Lower leg skin (tissue), 4 donors: Measurements from ENCODE around the gene SYT15B. TPM values are rescaled to one million over a fixed set of nuclear protein-coding genes. Genes with fewer than 3 reads are reported as not detected.
"Not testable (repeated sequence)": the region's sequence is repeated elsewhere in the genome, so short reads cannot be mapped to it uniquely, and the experiment has no call there.

ENCODE experiments used
- DNase-seq, 2 donors: peaks; one replicate each; pipeline ENCODE4 v3.0.0-alpha.2; 2019; ENCODE audit warnings: low spot score in 2 of 2
- H3K4me3 ChIP-seq: fragments of 200-600 bp; sonication (generic); 2 replicates; pipeline ENCODE4 v1.5.1; 2017; ENCODE audit warnings: mild to moderate bottlenecking, low read depth; ENCODE audit not compliant: poor library complexity, severe bottlenecking
- WGBS, 2 donors: methylation state at CpG; one replicate each; pipeline ENCODE4 v1.1.5; 2018; 5-methylcytosine and 5-hydroxymethylcytosine counted together
- intact Hi-C: fragments of 100-400 bp; cut with DNase I; formaldehyde crosslinking; loops from one replicate; pipeline ENCODE4 v1.15.0; 2023; ENCODE audit warnings: low total_unique reads
- total RNA-seq, 4 donors: library from RNA; depleted of rRNA; stranded (reverse); fragments of >200 nt; gene quantifications; one replicate each; pipeline ENCODE4 v1.1.0, GENCODE V29; 2016

SYT15B gene
- total RNA-seq, 4 donors from 2014 or later = 1.3 to 3.0 (median 2.1) TPM

GRCh38 chr10:47750360-47750759 lies 13.0 kb downstream of the SYT15B start:
- intact Hi-C loops, H3K4me3 ChIP-seq, DNase-seq: not testable (repeated sequence)
- 100% methylated on average over 1 of the region's 8 CpGs for WGBS, 2 donors

- H3K4me3 ChIP-seq, intact Hi-C loops, DNase-seq: not testable (repeated sequence)
- 58 to 77% methylated on average over 3 of the region's 4 CpGs for WGBS, 2 donors
Observed at GRCh38 chr10:47746780-47747376, 16.5 kb downstream of the SYT15B start.

- H3K4me3 ChIP-seq, DNase-seq, intact Hi-C loops: not testable (repeated sequence)
- 0 to 20% methylated on average over 1 of the region's 4 CpGs for WGBS, 2 donors
Observed at GRCh38 chr10:47744881-47745280, 18.5 kb downstream of the SYT15B start.

GRCh38 chr10:47743611-47744550 lies 19.5 kb downstream of the SYT15B start:
- intact Hi-C loops = not testable (repeated sequence)
- peak in 1 of 2 donors; percentile 78 for DNase-seq
- 6% methylated on average over 8 to 9 of the region's 48 CpGs for WGBS, 2 donors

GRCh38 chr10:47740868-47741267 lies 22.5 kb downstream of the SYT15B start:
- H3K4me3 ChIP-seq, intact Hi-C loops, DNase-seq: not testable (repeated sequence)
- WGBS, 2 donors = 72 to 80% methylated on average over 2 of the region's 2 CpGs

More at GRCh38 chr10:47743611-47744550, 19.5 kb downstream of the SYT15B start:
- H3K4me3 ChIP-seq = not testable (repeated sequence)

- DNase-seq, intact Hi-C loops, H3K4me3 ChIP-seq: not testable (repeated sequence)
- 80 to 100% methylated on average over 1 of the region's 5 CpGs for WGBS, 2 donors
Observed at GRCh38 chr10:47730911-47731310, 32.5 kb downstream of the SYT15B start.

GRCh38 chr10:47725740-47726139 lies 37.7 kb downstream of the SYT15B start:
- H3K4me3 ChIP-seq, DNase-seq, intact Hi-C loops: not testable (repeated sequence)
- WGBS, 2 donors = no CpG with 5 or more reads among the region's 6 CpGs

- intact Hi-C loops, DNase-seq, H3K4me3 ChIP-seq: not testable (repeated sequence)
- no CpG with 5 or more reads among the region's 3 CpGs for WGBS, 2 donors
Observed at GRCh38 chr10:47725047-47725446, 38.3 kb downstream of the SYT15B start.

- H3K4me3 ChIP-seq, intact Hi-C loops, DNase-seq: not testable (repeated sequence)
- 78% methylated on average over 4 of the region's 6 CpGs; no CpG with 5 or more reads in 1 of the 2 donors for WGBS, 2 donors
Observed at GRCh38 chr10:47724119-47724518, 39.3 kb downstream of the SYT15B start.

GRCh38 chr10:47723362-47723761 lies 40.0 kb downstream of the SYT15B start:
- 77% methylated on average over 2 of the region's 3 CpGs; no CpG with 5 or more reads in 1 of the 2 donors for WGBS, 2 donors
- H3K4me3 ChIP-seq, DNase-seq, intact Hi-C loops: not testable (repeated sequence)

- H3K4me3 ChIP-seq, DNase-seq, intact Hi-C loops: not testable (repeated sequence)
- WGBS, 2 donors = 88% methylated on average over 5 of the region's 8 CpGs; no CpG with 5 or more reads in 1 of the 2 donors
Observed at GRCh38 chr10:47717011-47717769, 46.2 kb downstream of the SYT15B start.

Other genes with a start within 250 kb of the SYT15B start
- 10 to 100 TPM in 2 of 4 donors, 1 to 10 TPM in 2; 6.4 to 10.7 (median 9.2) TPM for gene AGAP9, start 240.0 kb downstream of the SYT15B start, total RNA-seq
- gene NPY4R2, start 155.1 kb upstream of the SYT15B start, total RNA-seq = under 1 TPM in 1 of 4 donors, not detected in 3; 0.88 TPM
- 100 to 1,000 TPM in 3 of 4 donors, 10 to 100 TPM in 1; 69.4 to 350 (median 241) TPM for gene FAM25C, start 236.2 kb upstream of the SYT15B start, total RNA-seq